Gastrocnemius medialis (tissue), 4 donors: Measurements from ENCODE around the gene C6orf163. TPM values are rescaled to one million over a fixed set of nuclear protein-coding genes. Genes with fewer than 3 reads are reported as not detected.

ENCODE experiments used
- ATAC-seq, 2 donors: fragments of 150-250 bp; one replicate each; pipeline ENCODE4 v1.9.1; 2016
- DNase-seq, 2 donors: peaks; one replicate each; pipeline ENCODE4 v3.0.0-alpha.2; 2019
- H3K27ac ChIP-seq, 4 donors: fragments of 200-600 bp; sonication (generic); 1 replicate in 1 of 4; 2 replicates in 3 of 4; pipeline ENCODE4 v1.5.1; 2016 to 2018; ENCODE audit warnings: mild to moderate bottlenecking in 2 of 4, moderate library complexity in 1 of 4
- H3K27me3 ChIP-seq, 3 donors: fragments of 200-600 bp; sonication (generic) in 2 of 3; 1 replicate in 1 of 3; 2 replicates in 2 of 3; pipeline versions ENCODE4 v1.5.1 to v1.6.0; 2016 to 2019; ENCODE audit warnings: mild to moderate bottlenecking in 1 of 3, moderate library complexity in 1 of 3
- H3K36me3 ChIP-seq, 2 donors: fragments of 200-600 bp; sonication (generic) in 1 of 2; one replicate each; pipeline ENCODE4 v1.5.1; 2017 to 2018
- H3K4me1 ChIP-seq, 2 donors: fragments of 200-600 bp; sonication (generic) in 1 of 2; one replicate each; pipeline ENCODE4 v1.5.1; 2016 to 2017; ENCODE audit warnings: mild to moderate bottlenecking in 2 of 2
- H3K4me3 ChIP-seq, 4 donors: fragments of 200-600 bp; sonication (generic) in 3 of 4; 1 replicate in 1 of 4; 2 replicates in 3 of 4; pipeline ENCODE4 v1.5.1; 2016 to 2019; ENCODE audit warnings: mild to moderate bottlenecking in 2 of 4
- H3K9me3 ChIP-seq, 3 donors: fragments of 200-600 bp; sonication (generic) in 2 of 3; 1 replicate in 1 of 3; 2 replicates in 2 of 3; pipeline ENCODE4 v1.5.1; 2016 to 2019
- POLR2A ChIP-seq, 2 donors: fragments of 450-650 bp; IDR thresholded peaks; one replicate each; pipeline ENCODE4 v1.6.1; 2017; ENCODE audit warnings: antibody characterized with exemption in 2 of 2, mild to moderate bottlenecking in 2 of 2, moderate library complexity in 2 of 2
- in situ Hi-C, 4 donors: fragments of 200-750 bp; cut with MboI; loops; one replicate each; pipeline versions ENCODE4 v1.15.0 to v1.8.0; 2017; ENCODE audit warnings: low sequenced_read_pairs in 4 of 4
- intact Hi-C: fragments of 100-400 bp; cut with DNase I; formaldehyde crosslinking; loops from one replicate; pipeline ENCODE4 v1.15.1; 2023; ENCODE audit warnings: low total_unique reads
- total RNA-seq, 4 donors: library from RNA; depleted of rRNA; stranded (reverse); fragments of >200 nt; gene quantifications; one replicate each; pipeline versions ENCODE4 v1.1.0 to v1.2.3, GENCODE V29; 2016
- TF ChIP-seq, protein P1 (sequence below), 5 experiments: fragments of 450-650 bp in 3 of 5; fragments of 200-600 bp in 2 of 5; sonication (generic) in 2 of 5; IDR thresholded peaks in 4 of 5; conservative IDR thresholded peaks in 1 of 5; 1 replicate in 4 of 5; 2 replicates in 1 of 5; pipeline ENCODE4 v1.5.1; 2016 to 2019; ENCODE audit warnings: antibody characterized with exemption in 5 of 5, mild to moderate bottlenecking in 3 of 5, moderate library complexity in 3 of 5

The C6orf163 gene
- total RNA-seq, 4 donors from 2014 or later, result 0.29 to 5.3 (median 0.40) TPM; not detected in 1

DNA sequence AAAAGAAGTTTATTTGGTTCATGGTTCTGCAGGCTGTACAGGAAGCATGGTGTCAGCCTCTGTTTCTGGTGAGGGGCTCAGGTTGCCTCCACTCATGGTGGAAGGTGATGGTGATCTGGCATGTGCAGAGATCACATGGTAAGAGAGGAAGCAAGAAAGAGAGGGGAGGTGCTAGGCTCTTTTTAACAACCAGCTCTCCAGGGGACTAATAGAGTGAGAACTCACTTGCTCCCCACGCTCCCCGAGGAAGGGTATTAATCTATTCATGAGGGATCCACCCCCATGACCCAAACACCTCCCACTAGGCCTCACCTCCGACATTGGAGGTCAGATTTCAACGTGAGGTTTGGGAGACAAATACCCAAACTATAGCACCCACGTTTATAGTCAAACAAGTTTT lies 11.6 kb upstream of the C6orf163 start:
- no peak for ATAC-seq
- intact Hi-C loops, result no loop called here
- Histone ChIP-seq H3K4me1 (peaks cover 3 to 18% of the 10 kb centered on the region in 2 donors), H3K9me3 (no peaks in the 10 kb centered on the region), H3K36me3 (no peaks in the 10 kb centered on the region), H3K4me3 (no peak overlapping the region), H3K27me3 (no peaks in the 10 kb centered on the region), H3K27ac (no peak overlapping the region)
- TF ChIP-seq, protein P1, sequence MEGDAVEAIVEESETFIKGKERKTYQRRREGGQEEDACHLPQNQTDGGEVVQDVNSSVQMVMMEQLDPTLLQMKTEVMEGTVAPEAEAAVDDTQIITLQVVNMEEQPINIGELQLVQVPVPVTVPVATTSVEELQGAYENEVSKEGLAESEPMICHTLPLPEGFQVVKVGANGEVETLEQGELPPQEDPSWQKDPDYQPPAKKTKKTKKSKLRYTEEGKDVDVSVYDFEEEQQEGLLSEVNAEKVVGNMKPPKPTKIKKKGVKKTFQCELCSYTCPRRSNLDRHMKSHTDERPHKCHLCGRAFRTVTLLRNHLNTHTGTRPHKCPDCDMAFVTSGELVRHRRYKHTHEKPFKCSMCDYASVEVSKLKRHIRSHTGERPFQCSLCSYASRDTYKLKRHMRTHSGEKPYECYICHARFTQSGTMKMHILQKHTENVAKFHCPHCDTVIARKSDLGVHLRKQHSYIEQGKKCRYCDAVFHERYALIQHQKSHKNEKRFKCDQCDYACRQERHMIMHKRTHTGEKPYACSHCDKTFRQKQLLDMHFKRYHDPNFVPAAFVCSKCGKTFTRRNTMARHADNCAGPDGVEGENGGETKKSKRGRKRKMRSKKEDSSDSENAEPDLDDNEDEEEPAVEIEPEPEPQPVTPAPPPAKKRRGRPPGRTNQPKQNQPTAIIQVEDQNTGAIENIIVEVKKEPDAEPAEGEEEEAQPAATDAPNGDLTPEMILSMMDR (IDR thresholded peaks at IDR 0.05 in 4 of 5, conservative IDR thresholded peaks at IDR 0.05 in 1 of 5), result no peak
- no peak for TF ChIP-seq POLR2A (IDR thresholded peaks at IDR 0.05)
- no peak for DNase-seq
- in situ Hi-C loops, result no loop called here

DNA sequence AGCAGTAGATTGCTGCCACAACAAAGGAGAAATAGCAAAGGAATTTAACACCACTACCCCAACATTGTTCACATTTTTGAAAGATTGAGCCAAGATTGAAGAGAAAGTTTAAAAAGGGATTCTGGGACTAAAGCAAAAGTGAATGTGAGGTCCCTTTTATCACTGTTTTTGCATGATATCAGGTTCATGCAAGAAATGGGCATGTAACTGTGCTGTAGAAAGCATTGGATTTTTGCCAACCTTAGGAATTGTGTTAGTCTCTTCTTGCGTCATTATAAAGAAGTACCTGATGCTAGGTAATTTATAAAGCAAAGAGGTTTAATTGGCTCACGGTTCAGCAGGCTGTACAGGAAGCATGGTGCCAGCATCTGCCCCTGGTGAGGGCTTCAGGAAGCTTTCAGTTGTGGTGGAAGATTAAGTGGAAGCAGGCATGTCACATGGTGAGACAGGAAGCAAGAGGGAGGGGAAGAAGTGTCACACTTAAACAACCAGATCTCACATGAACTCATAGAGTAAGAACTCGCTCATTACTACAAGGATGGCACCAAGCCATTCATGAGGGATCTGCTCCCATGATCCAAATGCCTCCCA lies 10.9 kb upstream of the C6orf163 start:
- ATAC-seq (no peak), DNase-seq (no peak)
- in situ Hi-C loops (no loop called here), intact Hi-C loops (no loop called here)
- TF ChIP-seq, protein P1 (IDR thresholded peaks at IDR 0.05 in 4 of 5, conservative IDR thresholded peaks at IDR 0.05 in 1 of 5), result no peak
- no peak for TF ChIP-seq POLR2A (IDR thresholded peaks at IDR 0.05)
- H3K27me3 ChIP-seq, result no peaks in the 10 kb centered on the region
- H3K27ac ChIP-seq, result no peak overlapping the region
- H3K36me3 ChIP-seq, result no peaks in the 10 kb centered on the region
- H3K4me3 ChIP-seq, result no peak overlapping the region
- H3K4me1 ChIP-seq, result peaks cover 3 to 18% of the 10 kb centered on the region in 2 donors
- no peaks in the 10 kb centered on the region for H3K9me3 ChIP-seq

DNA sequence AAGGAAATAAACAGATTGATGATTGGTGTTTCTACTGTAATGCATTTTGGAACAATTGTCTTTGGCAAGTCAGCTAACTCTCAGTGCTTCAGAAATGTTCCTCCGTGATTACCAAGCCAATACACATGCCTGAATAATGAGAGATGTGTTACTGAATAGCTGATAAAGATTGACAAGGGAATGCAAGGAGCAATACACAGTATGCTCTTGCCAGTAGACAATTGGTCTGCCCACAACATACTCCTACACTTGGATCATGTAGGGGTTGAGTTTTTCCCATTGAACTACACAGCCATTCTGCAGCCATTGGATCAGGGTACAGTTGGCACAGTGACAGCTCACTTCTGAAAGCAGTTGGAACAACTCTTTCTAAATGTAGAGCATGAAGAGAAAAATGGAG lies 9.9 kb upstream of the C6orf163 start:
- Histone ChIP-seq H3K9me3 (no peaks in the 10 kb centered on the region), H3K27ac (no peak overlapping the region), H3K4me1 (peaks cover 3 to 19% of the 10 kb centered on the region in 2 donors), H3K36me3 (no peaks in the 10 kb centered on the region), H3K27me3 (no peaks in the 10 kb centered on the region), H3K4me3 (no peak overlapping the region)
- intact Hi-C loops, result no loop called here
- DNase-seq (no peak), ATAC-seq (no peak)
- TF ChIP-seq, protein P1 (IDR thresholded peaks at IDR 0.05 in 4 of 5, conservative IDR thresholded peaks at IDR 0.05 in 1 of 5), result no peak
- TF ChIP-seq POLR2A (IDR thresholded peaks at IDR 0.05), result no peak
- in situ Hi-C loops, result no loop called here

DNA sequence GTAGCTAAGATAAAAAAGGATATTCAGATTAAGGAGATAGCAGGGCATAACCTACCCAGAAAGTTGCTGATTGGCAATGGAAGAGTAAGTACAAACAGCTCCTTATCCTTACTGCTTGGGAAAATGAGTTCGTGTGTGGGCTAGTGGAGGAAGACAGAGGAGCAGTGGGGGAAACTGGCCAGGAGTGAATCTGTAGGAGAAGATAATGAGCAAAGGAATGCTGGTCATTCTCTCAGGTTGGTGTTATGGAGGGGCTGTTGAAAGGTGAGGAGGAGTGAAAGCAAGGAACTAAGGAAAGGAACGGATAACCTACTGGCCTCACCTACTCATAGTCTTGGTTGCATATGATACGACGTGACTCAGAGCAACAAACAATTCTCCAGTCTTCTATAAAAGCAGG lies 8.2 kb upstream of the C6orf163 start:
- intact Hi-C loops, result no loop called here

More for the DNA sequence above, 8.2 kb upstream of the C6orf163 start:
- no peak for TF ChIP-seq POLR2A (IDR thresholded peaks at IDR 0.05)
- TF ChIP-seq, protein P1 (IDR thresholded peaks at IDR 0.05 in 4 of 5, conservative IDR thresholded peaks at IDR 0.05 in 1 of 5), result no peak
- Histone ChIP-seq H3K36me3 (no peaks in the 10 kb centered on the region), H3K4me3 (no peak overlapping the region), H3K27ac (no peak overlapping the region), H3K27me3 (no peaks in the 10 kb centered on the region), H3K9me3 (no peaks in the 10 kb centered on the region), H3K4me1 (peaks cover 3 to 24% of the 10 kb centered on the region in 2 donors)
- DNase-seq (no peak), ATAC-seq (no peak)
- in situ Hi-C loops, result no loop called here
